GM12878 (cell line): ENCODE data around the gene CYP2U1. TPM values are rescaled to one million over a fixed set of nuclear protein-coding genes. Genes with fewer than 3 reads are reported as not detected.
A peak's percentile ranks its signal among the peaks of the same experiment; 100 is the strongest.

ENCODE experiments used
- ATAC-seq: fragments of 200-7000 bp; cut with Tn5 transposase; 3 replicates; pipeline ENCODE4 v1.9.1; 2020; ENCODE audit warnings: mild to moderate bottlenecking, moderate library complexity
- BruUV-seq: library from RNA; stranded (reverse); fragments of 400-500 nt; replicated peaks from 2 replicates; lab custom pipeline; 2021; lab: Mats Ljungman, UMichigan
- CTCF ChIA-PET: fragments of 300-600 bp; sonication (Branson Sonifier 250); formaldehyde crosslinking; extraction: SDS; loops from one replicate; lab custom pipeline; 2021; ENCODE audit warnings: inconsistent platforms; lab: Yijun Ruan, JAX
- POLR2A ChIA-PET: fragments of 350-600 bp; formaldehyde crosslinking; extraction: SDS; loops from one replicate; lab custom pipeline; 2021; ENCODE audit warnings: inconsistent platforms; lab: Charles Lee
- RAD21 ChIA-PET: fragments of 300-600 bp; sonication (Branson Sonifier 250); formaldehyde crosslinking; loops from one replicate; lab custom pipeline; 2023; ENCODE audit warnings: antibody characterized with exemption; ENCODE audit not compliant: unreplicated experiment; lab: Charles Lee
- SMC1A ChIA-PET: fragments of 300-600 bp; sonication (Branson Sonifier 250); formaldehyde crosslinking; loops from one replicate; lab custom pipeline; 2023; ENCODE audit not compliant: unreplicated experiment, uncharacterized antibody; lab: Charles Lee
- DNase-seq: peaks from one replicate; pipeline ENCODE4 v3.0.0-alpha.2; 2011; ENCODE audit warnings: low read depth, low spot score
- FAIRE-seq: peaks from 3 replicates; lab custom pipeline; 2011; peaks lifted over from hg19 to GRCh38; lab: Jason Lieb, UNC
- H2AFZ ChIP-seq: 2 replicates; pipeline ENCODE4 v1.6.0; 2011; ENCODE audit warnings: low read depth, low read length, control low read depth; ENCODE audit not compliant: control insufficient read depth
- H3K27ac ChIP-seq: 2 replicates; pipeline ENCODE4 v1.5.1; 2011; ENCODE audit warnings: control low read depth; ENCODE audit not compliant: control insufficient read depth, insufficient read depth
- H3K27me3 ChIP-seq, 2 experiments: replicated peaks in 1 of 2; 2 replicates each; pipeline versions ENCODE4 v1.6.0 to v1.6.1; 2011; ENCODE audit warnings: low read length in 1 of 2; ENCODE audit not compliant: control insufficient read depth in 2 of 2, insufficient read depth in 2 of 2
- H3K36me3 ChIP-seq, 2 experiments: 2 replicates each; pipeline ENCODE4 v1.5.1; 2011; ENCODE audit warnings: low read length in 1 of 2; ENCODE audit not compliant: control insufficient read depth in 2 of 2, insufficient read depth in 2 of 2
- H3K4me1 ChIP-seq: 2 replicates; pipeline ENCODE4 v1.6.1; 2011; ENCODE audit warnings: mild to moderate bottlenecking, low read length, moderate library complexity, mixed read lengths; ENCODE audit not compliant: control insufficient read depth, insufficient read depth
- H3K4me2 ChIP-seq: 2 replicates; pipeline ENCODE4 v1.6.0; 2011; ENCODE audit warnings: control low read depth; ENCODE audit not compliant: control insufficient read depth, insufficient read depth
- H3K4me3 ChIP-seq: fragments of 200-600 bp; sonication (generic); 2 replicates; pipeline ENCODE4 v1.5.1; 2016
- H3K79me2 ChIP-seq: 2 replicates; pipeline ENCODE4 v1.6.0; 2011; ENCODE audit warnings: low read length; ENCODE audit not compliant: control insufficient read depth, insufficient read depth
- H3K9ac ChIP-seq: 2 replicates; pipeline ENCODE4 v1.8.0; 2011; ENCODE audit warnings: low read length, control low read depth, mixed read lengths; ENCODE audit not compliant: control insufficient read depth, insufficient read depth
- H3K9me3 ChIP-seq: replicated peaks from 3 replicates; pipeline ENCODE4 v1.5.1; 2011; ENCODE audit warnings: mild to moderate bottlenecking, low read length; ENCODE audit not compliant: control insufficient read depth, insufficient read depth
- H4K20me1 ChIP-seq: 2 replicates; pipeline ENCODE4 v1.6.0; 2011; ENCODE audit not compliant: control insufficient read depth, insufficient read depth
- BHLHE40 ChIP-seq, 2 experiments: fragments of 450-650 bp in 1 of 2; IDR thresholded peaks; 2 replicates each; pipeline ENCODE4 v1.6.1; 2011 to 2017; ENCODE audit warnings: low read depth in 2 of 2, borderline replicate concordance in 1 of 2, improper control_type of control experiment in 1 of 2, low read length in 1 of 2, mild to moderate bottlenecking in 1 of 2
- CTCF ChIP-seq, 3 experiments: IDR thresholded peaks in 2 of 3; conservative IDR thresholded peaks in 1 of 3; 2 replicates each; pipeline ENCODE4 v1.5.1; 2011; ENCODE audit warnings: low read depth in 3 of 3, low read length in 3 of 3, mild to moderate bottlenecking in 3 of 3, control low read depth in 2 of 3, moderate library complexity in 2 of 3, inconsistent platforms in 1 of 3, mixed read lengths in 1 of 3; ENCODE audit not compliant: control insufficient read depth in 2 of 3, insufficient read depth in 1 of 3; ENCODE audit errors: extremely low read depth in 1 of 3
- E2F8 ChIP-seq: fragments of 450-650 bp; IDR thresholded peaks from 2 replicates; pipeline ENCODE4 v1.6.1; 2018; ENCODE audit warnings: mild to moderate bottlenecking, low read depth, moderate library complexity; ENCODE audit not compliant: partially characterized antibody
- MAX ChIP-seq: IDR thresholded peaks from 2 replicates; pipeline ENCODE4 v1.6.1; 2012; ENCODE audit warnings: low read depth, low read length, improper control_type of control experiment
- NFIC ChIP-seq: IDR thresholded peaks from 2 replicates; pipeline ENCODE4 v1.6.1; 2012; ENCODE audit warnings: low read depth, mild to moderate bottlenecking, inconsistent platforms, low read length, moderate library complexity
- NFYB ChIP-seq: IDR thresholded peaks from 2 replicates; pipeline ENCODE4 v1.6.1; 2011; ENCODE audit warnings: low read depth, mild to moderate bottlenecking, low read length, improper control_type of control experiment, moderate library complexity; ENCODE audit not compliant: insufficient read depth
- POLR2AphosphoS5 ChIP-seq: IDR thresholded peaks from 2 replicates; pipeline ENCODE4 v1.6.1; 2011; ENCODE audit warnings: mild to moderate bottlenecking, low read length, inconsistent platforms
- PRDM15 ChIP-seq: fragments of 450-650 bp; formaldehyde crosslinking; IDR thresholded peaks from 2 replicates; pipeline ENCODE4 v1.4.0; 2020; ENCODE audit warnings: mild to moderate bottlenecking, moderate library complexity
- RAD21 ChIP-seq: IDR thresholded peaks from 2 replicates; pipeline ENCODE4 v1.6.1; 2011; ENCODE audit warnings: mild to moderate bottlenecking, low read depth, low read length, moderate library complexity; ENCODE audit not compliant: insufficient read depth
- SMC3 ChIP-seq: IDR thresholded peaks from 2 replicates; pipeline ENCODE4 v1.6.1; 2011; ENCODE audit warnings: low read length, improper control_type of control experiment, borderline replicate concordance
- SREBF2 ChIP-seq: IDR thresholded peaks from 2 replicates; pipeline ENCODE4 v1.6.1; 2012; ENCODE audit warnings: mild to moderate bottlenecking, low read length
- TCF12 ChIP-seq: IDR thresholded peaks from 2 replicates; pipeline ENCODE4 v1.6.1; 2011; ENCODE audit warnings: low read depth, mild to moderate bottlenecking, low read length
- ZNF274 ChIP-seq: IDR thresholded peaks from one replicate; pipeline ENCODE4 v1.8.0; 2011; ENCODE audit not compliant: insufficient read length, insufficient read depth
- ZSCAN29 ChIP-seq: fragments of 450-650 bp; IDR thresholded peaks from 2 replicates; pipeline ENCODE4 v1.6.1; 2017; ENCODE audit warnings: mild to moderate bottlenecking, moderate library complexity
- WGBS: methylation state at CpG from one replicate; pipeline ENCODE4 v1.1.6; 2016; ENCODE audit warnings: low lambda C conversion rate; ENCODE audit not compliant: insufficient replicate concordance, insufficient coverage; ENCODE audit errors: missing lambda C conversion rate; 5-methylcytosine and 5-hydroxymethylcytosine counted together
- in situ Hi-C: fragments of 300-500 bp; cut with MboI; formaldehyde crosslinking; loops from 9 replicates; pipeline ENCODE4 v1.14.3; 2018; ENCODE audit warnings: mixed read lengths
- intact Hi-C: fragments of 100-400 bp; cut with micrococcal nuclease; formaldehyde crosslinking; loops from one replicate; pipeline ENCODE4 v1.14.2; 2022; ENCODE audit not compliant: unreplicated experiment
- polyA plus RNA-seq, 11 experiments: library from polyadenylated mRNA; depleted of rRNA in 4 of 11; unstranded in 6 of 11; stranded (reverse) in 5 of 11; fragments of >200 nt; fragmentation: Nextera tagmentation in 4 of 11; fragmentation: Illumina TruSeq in 1 of 11; extraction: Ambion mirVana in 4 of 11; extraction: Trizol in 1 of 11; gene quantifications; 1 replicate in 1 of 11; 2 replicates in 10 of 11; pipeline versions ENCODE4 v1.2.1 to v1.2.3, GENCODE V29; 2011 to 2016; ENCODE audit warnings: inconsistent platforms in 2 of 11, missing spikeins in 2 of 11, low read depth in 1 of 11
- total RNA-seq, 4 experiments: library from RNA; depleted of rRNA in 3 of 4; stranded (reverse); fragments of >200 nt in 3 of 4; fragmentation: Illumina TruSeq in 1 of 4; extraction: Trizol in 1 of 4; gene quantifications; 2 replicates each; pipeline versions ENCODE4 v1.2.1 to v1.2.3, GENCODE V29; 2013 to 2021

CYP2U1 gene
- total and polyA plus RNA-seq, 10 of the 15 experiments (the other 5 are each of a cell fraction or from before 2014, with no cell fraction given): 0.41 to 3.4 (median 2.9) TPM

- DNase-seq (no peak), ATAC-seq (peak; percentile 86), FAIRE-seq (peak; percentile 93)
- H4K20me1 ChIP-seq: no peaks in the 10 kb centered on the region
- no peaks in the 10 kb centered on the region for H3K4me1 ChIP-seq
- H3K4me3 ChIP-seq: no peak overlapping the region
- H2AFZ ChIP-seq: no peak overlapping the region
- H3K9ac ChIP-seq: no peak overlapping the region
- H3K79me2 ChIP-seq: no peaks in the 10 kb centered on the region
- H3K27ac ChIP-seq: no peak overlapping the region
- no peaks in the 10 kb centered on the region for H3K36me3 ChIP-seq
- SMC1A ChIA-PET: interaction anchor here (0.5 to 1.4 kb wide), 6 partner anchors 9 to 250 kb away, joined by 3 to 15 read pairs (median 4); no protein-coding TSS in a partner anchor
- BruUV-seq: no TSS peak
- RAD21 ChIA-PET: interaction anchor here (2.4 kb wide), 1 partner anchor 155 kb away, joined by 17 read pairs; no protein-coding TSS in a partner anchor
- CTCF ChIA-PET: interaction anchor here (0.6 to 5.1 kb wide), 14 partner anchors 10 to 302 kb away, joined by 3 to 55 read pairs (median 3); no protein-coding TSS in a partner anchor
- 2% methylated on average over 2 of the region's 2 CpGs for WGBS
- no peaks in the 10 kb centered on the region for H3K27me3 ChIP-seq
- H3K4me2 ChIP-seq: no peak overlapping the region
- H3K9me3 ChIP-seq: no peaks in the 10 kb centered on the region
- in situ Hi-C loops (loop anchor here (5.0 kb wide), 1 partner anchor 156 kb away; no protein-coding TSS in a partner anchor), intact Hi-C loops (loop anchor here (1.0 kb wide), 1 partner anchor 155 kb away; no protein-coding TSS in a partner anchor)
- POLR2A ChIA-PET: no interaction called here
- TF ChIP-seq NFYB: no peak
- peak; percentile 72; the same call in 1 of the 2 replicates for TF ChIP-seq SMC3
- no peak for TF ChIP-seq ZSCAN29
- peak; percentile 56 to 80 (median 73) for TF ChIP-seq CTCF (IDR thresholded peaks at IDR 0.05 in 2 of 3, conservative IDR thresholded peaks at IDR 0.05 in 1 of 3; ENCODE audit: control insufficient read depth in 2 of 3, extremely low read depth in 1 of 3, insufficient read depth in 1 of 3, low read depth in 3 of 3, low read length in 3 of 3)
- no peak for TF ChIP-seq SREBF2
- TF ChIP-seq MAX: no peak
- no peak for TF ChIP-seq PRDM15
- no peak for TF ChIP-seq NFIC
- TF ChIP-seq POLR2AphosphoS5: no peak
- no peak for TF ChIP-seq TCF12
- no peak for TF ChIP-seq E2F8
- TF ChIP-seq RAD21: peak; percentile 84
- TF ChIP-seq BHLHE40 (IDR thresholded peaks at IDR 0.05; ENCODE audit: borderline replicate concordance in 1 of 2, low read depth in 2 of 2, low read length in 1 of 2): no peak
- TF ChIP-seq ZNF274: no peak
These were observed 18.0 kb upstream of the CYP2U1 start for GRCh38 chr4:107913283-107913899.
